NCI-H2227 treated with DMSO at 0.1 percent for 48 hours (cell line): ENCODE data around the gene IL23R.
"Not testable (repeated sequence)": the region's sequence is repeated elsewhere in the genome, so short reads cannot be mapped to it uniquely, and the experiment has no call there.

ENCODE experiments used
- DNase-seq: peaks from one replicate; lab custom pipeline; 2025; lab: John Stamatoyannopoulos, UW

The IL23R gene

GRCh38 chr1:67194209-67194863 is 28.1 kb downstream of the IL23R start:
- no peak for DNase-seq

GRCh38 chr1:67200755-67201154 is 34.5 kb downstream of the IL23R start:
- DNase-seq, result no peak

GRCh38 chr1:67201891-67202290 is 35.6 kb downstream of the IL23R start:
- DNase-seq, result no peak

GRCh38 chr1:67204298-67204980 is 38.2 kb downstream of the IL23R start:
- no peak for DNase-seq

- DNase-seq, result not testable (repeated sequence)
Observed at GRCh38 chr1:67207398-67207797, 41.1 kb downstream of the IL23R start.

GRCh38 chr1:67208217-67208616 is 42.0 kb downstream of the IL23R start:
- DNase-seq, result no peak

GRCh38 chr1:67209521-67209920 is 43.3 kb downstream of the IL23R start:
- DNase-seq, result no peak

- peak; percentile 83 for DNase-seq
Observed at GRCh38 chr1:67211589-67212563, 45.6 kb downstream of the IL23R start.

GRCh38 chr1:67213164-67213563 is 46.9 kb downstream of the IL23R start:
- no peak for DNase-seq

- no peak for DNase-seq
Observed at GRCh38 chr1:67213948-67214347, 47.7 kb downstream of the IL23R start.

- no peak for DNase-seq
Observed at GRCh38 chr1:67214420-67215174, 48.3 kb downstream of the IL23R start.

- no peak for DNase-seq
Observed at GRCh38 chr1:67216401-67216800, 50.1 kb downstream of the IL23R start.

GRCh38 chr1:67217417-67217816 is 51.2 kb downstream of the IL23R start:
- no peak for DNase-seq

- DNase-seq, result no peak
Observed at GRCh38 chr1:67217938-67218337, 51.7 kb downstream of the IL23R start.

- DNase-seq, result no peak
Observed at GRCh38 chr1:67224856-67225255, 58.6 kb downstream of the IL23R start.

GRCh38 chr1:67226688-67227087 is 60.4 kb downstream of the IL23R start:
- DNase-seq, result no peak

- DNase-seq, result no peak
Observed at GRCh38 chr1:67227196-67227595, 60.9 kb downstream of the IL23R start.

GRCh38 chr1:67228791-67229190 is 62.5 kb downstream of the IL23R start:
- no peak for DNase-seq

GRCh38 chr1:67230539-67230938 is 64.3 kb downstream of the IL23R start:
- DNase-seq, result no peak

GRCh38 chr1:67236277-67236676 is 70.0 kb downstream of the IL23R start:
- DNase-seq, result no peak

GRCh38 chr1:67239738-67240137 is 73.5 kb downstream of the IL23R start:
- no peak for DNase-seq

- DNase-seq, result no peak
Observed at GRCh38 chr1:67241200-67241746, 75.0 kb downstream of the IL23R start.
